GM18873 (cell line): ENCODE results near the gene MEGF6.

Experiments used
- ATAC-seq: cut with Tn5 transposase; IDR thresholded peaks from one replicate; pipeline ENCODE4 v1.9.1; 2021; ENCODE audit warnings: mild to moderate bottlenecking, moderate library complexity, moderate number of reproducible peaks; ENCODE audit not compliant: unreplicated experiment, low FRiP score

Gene MEGF6

GRCh38 chr1:3467096-3468036 is 143.9 kb downstream of the MEGF6 start:
- no peak for ATAC-seq

GRCh38 chr1:3466366-3467075 is 144.8 kb downstream of the MEGF6 start:
- no peak for ATAC-seq

GRCh38 chr1:3465935-3466321 is 145.4 kb downstream of the MEGF6 start:
- ATAC-seq = no peak

GRCh38 chr1:3465091-3465934 is 146.0 kb downstream of the MEGF6 start:
- ATAC-seq = no peak

GRCh38 chr1:3464649-3465025 is 146.7 kb downstream of the MEGF6 start:
- no peak for ATAC-seq

- no peak for ATAC-seq
These were observed 147.2 kb downstream of the MEGF6 start for GRCh38 chr1:3463891-3464648.

GRCh38 chr1:3463408-3463863 is 147.9 kb downstream of the MEGF6 start:
- no peak for ATAC-seq

GRCh38 chr1:3463013-3463385 is 148.3 kb downstream of the MEGF6 start:
- ATAC-seq = no peak

GRCh38 chr1:3462356-3463012 is 148.8 kb downstream of the MEGF6 start:
- no peak for ATAC-seq

GRCh38 chr1:3461934-3462275 is 149.4 kb downstream of the MEGF6 start:
- no peak for ATAC-seq

- ATAC-seq = no peak
These were observed 149.9 kb downstream of the MEGF6 start for GRCh38 chr1:3461238-3461933.

GRCh38 chr1:3460672-3461131 is 150.6 kb downstream of the MEGF6 start:
- ATAC-seq = no peak

- no peak for ATAC-seq
These were observed 151.2 kb downstream of the MEGF6 start for GRCh38 chr1:3459940-3460671.

- ATAC-seq = no peak
These were observed 152.0 kb downstream of the MEGF6 start for GRCh38 chr1:3459051-3459908.

- ATAC-seq = no peak
These were observed 153.1 kb downstream of the MEGF6 start for GRCh38 chr1:3457910-3458883.
